Right ventricle myocardium superior (tissue), 1 donor: ENCODE measurements around the gene CTNND2. TPM values are rescaled to one million over a fixed set of nuclear protein-coding genes. Genes with fewer than 3 reads are reported as not detected.
"Not testable (repeated sequence)": the region's sequence is repeated elsewhere in the genome, so short reads cannot be mapped to it uniquely, and the experiment has no call there.

Experiments used
- ATAC-seq: fragments of 200-7000 bp; cut with Tn5 transposase; one replicate; pipeline ENCODE4 v1.9.1; 2020; ENCODE audit warnings: mild to moderate bottlenecking; ENCODE audit not compliant: poor library complexity
- DNase-seq: peaks from one replicate; pipeline ENCODE4 v3.0.0-alpha.2; 2020
- intact Hi-C: fragments of 100-400 bp; cut with DNase I; formaldehyde crosslinking; loops from one replicate; pipeline ENCODE4 v1.11.2; 2022
- total RNA-seq: library from RNA; stranded (reverse); fragmentation: NEBNext Ultra II Directional; extraction: Animal tissue kit (Norgen Biotek cat#: 25700); gene quantifications from one replicate; pipeline ENCODE4 v1.2.1, GENCODE V29; 2021
- donor health status: DM: no; HTN: yes; CAD: no; lungs with severe emphysema.

Gene CTNND2
- total RNA-seq, 1 donor from 2014 or later: 1.7 TPM

DNA sequence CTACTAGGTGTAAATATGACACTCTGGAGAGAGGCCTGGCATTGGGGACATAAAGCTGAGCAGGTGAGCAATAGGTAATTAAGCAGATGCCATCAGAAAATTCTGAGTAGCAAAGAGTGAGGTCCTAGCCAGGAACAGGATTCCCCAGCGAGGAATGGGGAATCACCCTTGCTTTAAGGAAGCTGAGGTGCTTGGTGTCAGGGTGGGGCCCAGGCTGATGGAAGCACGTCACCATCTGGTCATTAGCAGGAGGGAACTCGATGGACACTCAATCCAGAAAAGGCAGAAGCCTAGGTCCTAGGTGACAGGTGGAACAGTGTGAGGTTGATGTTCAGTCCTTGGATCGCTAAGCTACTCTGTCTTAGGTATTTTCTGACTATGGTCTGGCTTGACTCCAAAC lies 580.5 kb downstream of the CTNND2 start:
- DNase-seq (no peak), ATAC-seq (no peak)
- intact Hi-C loops: no loop called here

DNA sequence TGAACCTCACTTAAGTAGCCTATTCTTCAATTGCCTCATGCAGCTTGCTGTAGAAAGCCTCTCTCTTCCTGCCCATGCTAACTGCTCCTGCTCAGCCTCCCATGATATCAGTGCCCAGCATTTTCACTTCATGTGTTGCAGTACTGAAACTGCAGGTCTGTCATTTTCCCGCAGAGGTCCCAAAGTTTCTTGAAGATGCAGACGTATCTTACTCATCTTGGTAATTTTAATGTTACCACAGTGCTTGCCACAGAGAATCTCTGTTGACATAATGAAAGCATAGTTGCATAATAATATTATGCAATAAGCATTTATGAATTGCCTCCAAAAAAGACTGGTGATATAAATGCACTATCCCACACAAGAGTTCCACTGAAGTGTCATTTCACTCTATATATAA lies 582.1 kb downstream of the CTNND2 start:
- DNase-seq (no peak), ATAC-seq (peak; percentile 81)
- intact Hi-C loops: no loop called here

DNA sequence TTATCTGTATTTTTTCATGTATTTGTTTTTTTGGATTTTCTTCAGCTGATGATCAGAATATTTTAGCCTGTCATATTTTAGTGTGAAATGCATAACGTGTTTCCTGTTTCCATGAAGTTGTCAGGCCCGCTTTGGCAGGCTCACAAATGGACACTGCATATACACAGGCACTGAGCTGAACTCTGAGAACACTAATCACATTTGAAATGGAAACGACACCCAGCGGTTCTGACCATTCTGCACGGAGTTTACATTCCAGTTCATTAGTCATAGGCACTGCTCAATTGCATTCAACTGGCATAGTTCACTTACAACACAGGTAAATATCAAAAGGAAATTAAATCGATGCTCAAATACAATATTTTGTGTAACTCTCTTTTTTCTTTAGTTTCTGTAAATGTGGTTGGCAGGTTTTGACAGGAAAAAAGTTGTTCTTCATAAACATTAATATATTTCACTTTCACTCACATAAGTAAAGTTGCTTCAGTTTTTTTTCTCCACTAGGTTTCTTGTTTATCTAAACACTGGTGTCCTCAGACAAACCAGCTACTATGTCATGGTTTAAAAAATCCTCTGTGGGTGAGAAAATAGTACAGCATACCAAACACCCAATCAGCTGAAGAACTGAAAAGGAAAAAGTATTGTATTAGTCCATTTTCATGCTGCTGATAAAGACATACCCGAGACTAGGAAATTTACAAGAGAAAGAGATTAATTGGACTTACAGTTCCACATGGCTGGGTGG lies 584.2 kb downstream of the CTNND2 start:
- ATAC-seq: no peak
- DNase-seq: no peak
- intact Hi-C loops: no loop called here

DNA sequence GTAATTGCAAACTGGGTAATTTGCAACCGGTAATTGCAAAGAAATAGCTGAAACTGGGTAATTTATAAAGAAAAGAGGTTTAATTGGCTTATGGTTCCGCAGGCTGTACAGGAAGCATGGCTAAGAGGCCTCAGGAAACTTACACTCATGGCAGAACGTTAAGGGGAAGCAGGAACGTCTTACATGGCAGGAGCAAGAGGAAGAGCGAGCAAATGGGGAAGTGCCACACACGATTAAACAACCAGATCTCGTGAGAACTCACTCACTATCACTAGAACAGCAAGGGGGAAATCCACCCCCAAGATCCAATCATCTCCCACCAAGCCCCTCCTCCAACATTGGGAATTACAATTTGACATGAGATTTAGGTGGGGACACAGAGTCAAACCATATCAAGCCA lies 590.6 kb downstream of the CTNND2 start:
- ATAC-seq: not testable (repeated sequence)

DNA sequence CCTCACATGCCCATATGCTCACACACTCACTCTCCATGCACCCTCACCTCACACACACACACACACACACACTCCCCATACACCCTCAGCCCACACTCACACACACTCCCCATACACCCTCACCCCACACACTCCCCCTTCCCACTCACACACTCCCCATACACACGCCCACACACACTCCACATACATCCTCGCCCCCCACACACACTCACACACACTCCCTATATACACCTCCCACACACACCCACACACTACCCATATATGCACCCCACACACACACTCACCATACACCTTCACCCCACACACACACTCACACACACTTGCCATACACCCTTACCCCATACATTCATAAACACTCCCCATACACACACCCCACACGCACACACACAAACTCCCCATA lies 592.5 kb downstream of the CTNND2 start:
- ATAC-seq (no peak), DNase-seq (no peak)
- intact Hi-C loops: no loop called here

More for the DNA sequence above, 590.6 kb downstream of the CTNND2 start:
- intact Hi-C loops, DNase-seq: not testable (repeated sequence)

DNA sequence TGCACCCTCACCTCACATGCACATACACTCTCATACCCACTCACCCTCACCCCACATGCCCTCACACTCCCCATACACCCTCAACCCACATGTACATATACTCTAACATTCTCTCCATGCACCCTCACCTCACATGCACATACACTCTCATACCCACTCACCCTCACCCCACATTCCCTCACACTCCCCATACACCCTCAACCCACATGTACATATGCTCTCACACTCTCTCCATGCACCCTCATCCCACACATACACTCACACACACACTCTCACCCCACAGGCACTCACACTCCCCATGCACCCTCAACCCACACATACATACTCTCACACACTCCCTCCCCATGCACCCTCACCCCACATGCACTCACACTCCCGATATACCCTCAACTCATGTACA lies 593.0 kb downstream of the CTNND2 start:
- ATAC-seq: no peak
- no peak for DNase-seq
- intact Hi-C loops: no loop called here

DNA sequence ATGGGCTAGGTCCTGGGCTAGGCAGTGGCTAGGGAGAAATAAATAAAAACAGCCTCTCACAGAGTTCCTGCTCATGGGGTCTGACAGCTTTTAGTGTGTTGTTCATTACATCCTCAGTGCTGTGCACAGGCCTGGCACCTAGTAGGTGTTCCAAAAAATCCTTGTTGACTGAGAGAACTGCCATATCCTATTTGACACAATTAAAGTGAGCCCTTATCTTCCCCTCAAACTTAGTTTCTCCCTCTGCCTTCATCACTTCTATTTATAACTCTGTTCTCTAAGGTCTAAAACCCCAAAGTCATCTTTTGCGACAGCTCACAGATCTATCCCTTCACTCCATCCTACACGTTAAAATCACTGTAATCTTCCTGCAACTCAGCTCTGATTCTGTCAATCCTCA lies 594.1 kb downstream of the CTNND2 start:
- peak; percentile 45 for ATAC-seq
- no peak for DNase-seq
- intact Hi-C loops: no loop called here

DNA sequence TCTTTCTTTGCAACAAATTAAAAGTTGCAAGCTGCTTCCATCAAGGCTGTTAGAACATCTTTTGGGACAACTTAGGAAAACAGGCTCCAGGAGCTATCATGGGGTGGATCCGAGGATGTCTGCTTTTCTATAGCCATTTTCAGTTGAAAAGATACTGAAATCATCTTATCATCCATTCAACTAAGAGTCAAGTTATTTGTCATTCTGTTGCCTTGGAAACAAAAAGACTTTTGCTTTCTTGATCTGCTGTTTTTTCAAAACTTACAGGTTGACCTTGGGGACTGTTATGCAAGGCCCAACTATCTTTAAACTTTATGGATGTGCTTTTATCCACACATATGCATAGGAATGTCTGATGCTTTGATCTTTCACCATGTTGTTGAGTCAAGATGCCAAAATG lies 597.9 kb downstream of the CTNND2 start:
- intact Hi-C loops: no loop called here
- ATAC-seq: no peak
- DNase-seq: no peak

DNA sequence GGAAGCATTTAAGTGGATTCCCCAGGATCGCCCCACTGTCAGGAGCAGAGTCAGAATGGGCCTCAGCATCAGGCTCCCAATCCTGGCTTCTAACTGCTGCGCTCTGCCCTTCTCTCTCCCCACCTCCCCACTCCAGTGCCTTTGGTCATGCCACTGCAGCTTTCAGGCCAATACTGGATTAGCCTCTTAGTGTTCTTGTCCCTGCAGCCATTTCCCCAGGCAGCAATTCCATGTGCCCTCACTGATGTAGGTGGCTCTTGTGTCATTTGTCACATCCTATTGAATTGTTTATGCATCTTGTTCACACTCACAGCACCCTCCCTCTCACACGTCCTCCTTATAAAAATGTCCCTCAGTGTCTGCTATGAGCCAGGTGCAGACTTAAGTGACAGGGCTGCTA lies 599.0 kb downstream of the CTNND2 start:
- intact Hi-C loops: no loop called here
- DNase-seq: no peak
- ATAC-seq: no peak

DNA sequence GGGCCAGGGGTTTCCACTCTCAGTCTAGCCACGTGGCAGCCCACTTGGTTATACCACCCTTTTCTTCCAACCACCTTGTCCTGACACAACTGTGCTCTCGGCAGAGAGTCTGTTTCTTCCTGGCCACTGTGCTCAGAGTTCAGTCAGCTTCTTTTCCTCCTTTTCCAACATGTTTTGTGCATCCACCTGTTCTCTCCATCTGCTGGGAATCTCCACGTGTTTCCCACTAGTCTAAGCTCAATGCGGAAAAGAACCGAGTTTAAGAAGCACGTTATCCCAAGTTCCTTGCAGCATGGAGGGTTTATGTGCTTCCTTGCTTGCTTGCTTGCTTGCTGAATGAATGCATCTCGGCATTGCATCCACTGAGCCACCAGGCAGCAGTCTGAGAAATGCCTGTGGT lies 599.6 kb downstream of the CTNND2 start:
- intact Hi-C loops: no loop called here

DNA sequence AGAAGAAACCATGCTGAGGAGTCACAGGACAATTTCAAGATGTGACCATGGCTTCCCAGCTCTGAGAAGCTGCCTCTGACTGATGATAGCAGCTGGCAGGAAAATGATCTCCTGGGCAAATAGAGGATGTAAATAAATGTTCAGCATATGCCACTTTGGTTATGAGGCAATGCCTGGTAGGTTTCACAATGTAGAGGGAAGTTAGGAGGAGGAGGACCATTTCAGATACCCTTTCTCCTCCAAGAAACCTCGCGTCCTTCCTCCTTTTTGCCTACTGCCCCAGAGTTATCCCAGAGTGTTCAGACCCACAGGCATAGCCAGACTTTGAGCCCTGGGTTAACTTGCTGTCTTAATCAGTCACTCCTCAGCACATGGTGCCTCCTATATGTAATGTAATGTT lies 601.6 kb downstream of the CTNND2 start:
- ATAC-seq (peak; percentile 58), DNase-seq (no peak)
- intact Hi-C loops: no loop called here

More for the DNA sequence above, 599.6 kb downstream of the CTNND2 start:
- DNase-seq (no peak), ATAC-seq (no peak)

DNA sequence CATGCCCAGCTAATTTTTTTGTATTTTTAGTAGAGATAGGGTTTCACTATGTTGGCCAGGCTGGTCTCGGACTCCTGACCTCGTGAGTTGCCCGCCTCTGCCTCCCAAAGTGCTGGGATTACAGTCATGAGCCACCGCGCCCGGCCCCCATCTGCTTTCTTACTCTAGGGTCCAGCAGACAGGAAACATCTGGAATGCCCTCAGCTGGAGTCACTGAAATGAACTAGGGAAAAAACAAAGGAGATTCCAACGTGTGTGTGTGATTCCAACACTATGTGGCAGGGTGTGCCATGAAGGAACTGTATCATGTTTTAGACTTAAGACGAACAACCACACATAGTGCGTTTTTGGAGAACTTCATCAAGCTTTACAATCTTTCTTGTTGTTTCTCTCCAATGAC lies 603.1 kb downstream of the CTNND2 start:
- ATAC-seq: no peak
- no peak for DNase-seq
- intact Hi-C loops: no loop called here

DNA sequence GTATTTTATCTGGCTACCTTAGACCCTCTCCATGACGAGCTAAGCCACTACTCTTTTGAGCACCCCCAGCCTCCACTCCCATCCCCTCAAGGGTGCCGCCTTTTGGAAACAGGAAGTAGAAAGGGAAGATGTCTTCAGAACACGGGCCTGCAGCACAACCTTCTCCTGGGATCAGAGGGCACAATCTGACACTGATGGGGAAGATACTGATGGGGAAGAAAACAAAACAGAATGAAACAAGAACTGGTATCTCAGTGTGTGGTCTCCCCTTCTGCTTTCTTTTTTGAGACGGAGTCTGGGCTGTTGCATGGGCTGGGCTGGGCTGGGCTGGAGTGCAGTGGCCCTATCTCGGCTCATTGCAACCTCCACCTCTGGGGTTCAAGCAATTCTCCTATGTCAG lies 603.5 kb downstream of the CTNND2 start:
- ATAC-seq (no peak), DNase-seq (no peak)
- intact Hi-C loops: no loop called here

DNA sequence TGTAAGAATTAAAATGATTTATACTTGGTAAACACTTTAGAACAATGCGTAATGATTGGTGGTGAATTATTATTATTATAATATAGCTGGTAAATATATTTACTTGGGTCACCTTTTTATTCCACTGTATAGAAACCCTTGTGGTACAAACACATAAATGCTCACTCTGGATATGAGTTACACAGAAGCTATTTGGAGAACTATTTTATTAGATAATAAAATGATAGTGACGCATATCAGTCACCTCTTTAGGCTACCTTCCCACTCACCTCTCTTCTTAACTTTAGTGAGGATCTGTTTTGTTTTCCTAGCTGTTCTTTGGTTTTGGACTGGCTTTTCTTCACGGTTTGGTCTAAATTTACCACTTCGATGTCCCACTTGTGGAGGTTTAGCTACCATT lies 605.4 kb downstream of the CTNND2 start:
- intact Hi-C loops: no loop called here
- DNase-seq (no peak), ATAC-seq (no peak)

DNA sequence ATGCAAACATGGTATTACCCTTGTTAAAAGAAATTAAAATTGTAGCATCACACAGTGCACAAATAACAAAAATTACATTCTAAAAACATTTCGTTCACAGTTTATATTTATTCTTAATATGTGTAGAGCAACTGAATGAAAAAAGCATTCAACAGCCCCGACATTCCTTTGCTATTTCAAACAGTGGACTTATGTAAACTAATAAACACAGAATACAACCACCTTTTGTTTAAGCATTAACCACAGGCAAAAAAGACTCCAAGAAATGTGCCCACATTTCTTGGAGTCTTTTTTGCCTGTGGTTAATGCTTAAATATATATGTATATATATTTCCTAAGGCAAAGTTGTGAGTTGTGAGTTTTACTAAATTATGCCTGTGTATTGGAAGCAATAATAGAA lies 610.7 kb downstream of the CTNND2 start:
- ATAC-seq (no peak), DNase-seq (no peak)
- intact Hi-C loops: no loop called here

DNA sequence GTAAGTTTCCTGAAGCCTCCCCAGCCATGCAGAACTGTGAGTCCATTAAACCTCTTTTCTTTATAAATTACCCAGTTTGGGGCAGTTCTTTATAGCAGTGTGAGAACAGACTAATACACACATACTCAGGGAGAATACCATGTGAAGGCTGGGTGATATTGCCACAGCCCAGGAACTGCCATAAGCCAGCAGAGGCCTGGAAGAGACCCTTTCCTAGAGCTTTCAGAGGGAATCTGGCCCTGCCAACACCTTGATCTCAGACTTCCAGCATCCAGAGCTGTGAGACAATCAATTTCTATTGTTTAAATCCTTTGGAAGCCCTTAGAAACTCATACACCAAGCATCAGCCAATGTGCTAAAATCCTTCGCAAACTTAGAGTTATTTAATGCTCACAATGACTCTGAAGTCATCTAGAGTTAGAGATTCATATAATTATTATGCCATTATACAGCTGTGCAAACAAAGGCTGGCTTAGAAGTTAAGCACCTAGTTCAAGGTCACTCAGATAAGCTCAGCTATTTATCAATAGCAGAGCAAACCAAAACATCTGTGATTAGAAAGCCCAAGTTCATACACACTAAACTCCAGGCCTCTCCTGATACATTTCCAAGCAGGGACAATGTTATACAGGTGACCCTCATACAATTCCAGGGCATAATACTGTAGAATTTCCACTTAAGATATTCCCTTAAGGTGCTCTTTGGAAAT lies 611.4 kb downstream of the CTNND2 start:
- intact Hi-C loops: no loop called here
- DNase-seq (no peak), ATAC-seq (no peak)

DNA sequence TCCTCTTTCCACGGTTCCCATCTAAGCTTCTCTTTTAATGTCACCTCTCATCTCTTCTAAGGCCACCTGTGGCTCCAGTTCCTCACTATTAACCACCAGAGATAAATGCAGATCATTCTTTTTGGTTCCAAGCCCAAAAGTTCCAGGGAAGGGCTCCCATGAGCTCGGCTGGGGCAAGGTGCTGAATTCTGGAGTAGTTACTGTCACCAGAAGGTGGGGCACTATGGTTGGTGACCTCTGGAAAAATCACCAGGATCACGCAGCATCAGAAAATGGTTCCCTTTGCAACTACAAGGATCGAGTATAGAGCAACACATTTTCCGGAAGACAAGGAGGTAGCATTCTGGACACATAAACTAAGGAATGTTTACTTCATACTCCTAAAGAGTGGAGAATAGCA lies 614.5 kb downstream of the CTNND2 start:
- ATAC-seq: no peak
- intact Hi-C loops: no loop called here
- no peak for DNase-seq

DNA sequence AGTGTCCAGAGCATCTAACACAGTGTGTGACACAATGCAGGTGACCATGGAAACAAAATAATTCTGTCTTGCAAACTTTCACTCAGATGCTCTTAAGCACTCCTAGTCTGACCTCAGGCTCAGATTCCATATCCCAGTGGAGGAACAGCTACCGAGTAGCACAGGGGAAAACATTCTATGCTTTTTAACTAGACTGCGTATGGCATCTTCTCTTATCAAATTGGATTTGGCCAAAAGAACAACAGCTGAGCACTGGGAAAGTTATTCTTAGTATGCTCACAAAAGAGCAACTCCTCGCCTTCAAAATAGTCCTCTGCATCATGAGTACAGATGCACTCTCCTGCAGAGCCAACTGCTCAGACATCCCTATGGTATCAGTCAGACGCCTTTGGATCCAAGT lies 615.0 kb downstream of the CTNND2 start:
- no peak for DNase-seq
- ATAC-seq: no peak
- intact Hi-C loops: no loop called here

DNA sequence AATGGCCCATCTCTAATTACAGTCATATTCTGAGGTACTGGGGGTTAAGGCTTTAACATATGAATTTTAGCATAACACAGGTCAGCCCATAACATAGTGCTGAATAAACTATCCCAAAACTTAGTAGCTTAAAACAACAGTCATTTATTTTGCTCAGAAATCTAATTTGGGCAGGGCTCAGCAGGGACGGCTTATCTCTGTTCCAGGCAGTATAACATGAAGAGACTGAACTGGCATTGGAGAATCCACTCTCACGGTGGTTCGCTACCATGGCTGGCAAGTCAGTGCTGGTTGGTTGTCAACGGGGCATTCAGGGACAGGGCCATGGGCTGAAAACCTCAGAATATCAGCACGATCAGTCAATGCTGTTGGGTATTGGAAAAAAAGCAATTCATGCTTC lies 622.4 kb downstream of the CTNND2 start:
- no peak for DNase-seq

DNA sequence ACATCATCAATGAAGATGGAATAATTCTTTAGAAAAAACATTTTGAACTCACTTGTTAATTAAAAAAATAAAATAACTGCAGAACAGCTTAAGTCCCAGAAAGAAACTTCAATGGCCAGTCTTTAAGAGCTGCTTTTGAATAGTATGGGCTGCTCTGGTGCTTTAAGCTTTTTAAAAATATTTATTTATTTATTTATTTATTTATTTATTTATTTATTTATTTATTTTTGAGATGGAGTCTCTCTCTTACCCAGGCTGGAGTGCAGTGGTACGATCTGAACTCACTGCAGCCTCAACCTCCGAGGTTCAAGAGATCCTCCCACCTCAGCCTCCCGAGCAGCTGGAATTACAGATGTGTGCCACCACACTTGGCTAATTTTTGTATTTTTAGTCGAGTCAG lies 626.9 kb downstream of the CTNND2 start:
- intact Hi-C loops: no loop called here
- no peak for ATAC-seq

More for the DNA sequence above, 622.4 kb downstream of the CTNND2 start:
- ATAC-seq: no peak
- intact Hi-C loops: no loop called here

More for the DNA sequence above, 626.9 kb downstream of the CTNND2 start:
- DNase-seq: no peak
